ENCODE results near the gene ARCN1.

The ARCN1 gene

DNA sequence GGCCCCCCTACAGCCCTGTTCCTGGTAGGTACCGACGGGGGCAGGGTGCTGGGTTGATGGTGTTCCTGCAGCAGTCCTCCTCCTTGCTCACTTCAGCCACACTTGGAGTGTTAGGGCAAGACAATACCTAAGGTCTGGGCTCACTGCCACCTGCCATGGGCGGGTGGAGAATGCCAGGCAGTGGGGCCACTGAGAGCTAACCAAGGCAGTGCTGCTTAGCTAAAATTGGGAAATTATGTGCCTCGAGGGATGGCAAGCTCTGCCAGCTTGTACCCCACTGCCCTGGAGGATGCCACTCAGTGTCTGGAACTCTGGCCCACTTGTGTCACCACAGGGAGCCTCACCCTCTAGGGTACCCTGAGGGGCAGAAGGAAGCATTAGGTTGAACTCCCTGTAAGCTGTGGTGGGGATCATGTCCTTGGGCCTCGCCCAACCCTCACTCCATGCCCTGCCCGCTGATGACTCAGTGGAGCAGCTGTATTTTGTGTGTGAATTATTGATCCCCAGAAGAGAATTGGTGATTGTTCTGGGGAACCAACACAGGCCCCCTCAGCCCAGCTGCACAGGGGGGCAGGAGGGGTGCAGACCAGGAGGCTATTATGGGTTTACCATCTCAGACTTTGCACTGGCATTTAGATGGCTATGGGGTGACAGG is 53.0 kb downstream of the ARCN1 start:
- H3K27ac Mint-ChIP-seq: no peak overlapping the region
- peaks cover 44% of the 10 kb centered on the region for H3K4me1 Mint-ChIP-seq
- TF ChIP-seq CTCF (IDR thresholded peaks at IDR 0.05; ENCODE audit: unreplicated experiment in 3 of 3): no peak
- H3K27me3 Mint-ChIP-seq (ENCODE audit: low read depth): no peaks in the 10 kb centered on the region
- H3K36me3 Mint-ChIP-seq (ENCODE audit: low read depth): peaks cover 29% of the 10 kb centered on the region
- H3K9me3 Mint-ChIP-seq: no peaks in the 10 kb centered on the region
- H3K4me3 Mint-ChIP-seq: no peak overlapping the region

DNA sequence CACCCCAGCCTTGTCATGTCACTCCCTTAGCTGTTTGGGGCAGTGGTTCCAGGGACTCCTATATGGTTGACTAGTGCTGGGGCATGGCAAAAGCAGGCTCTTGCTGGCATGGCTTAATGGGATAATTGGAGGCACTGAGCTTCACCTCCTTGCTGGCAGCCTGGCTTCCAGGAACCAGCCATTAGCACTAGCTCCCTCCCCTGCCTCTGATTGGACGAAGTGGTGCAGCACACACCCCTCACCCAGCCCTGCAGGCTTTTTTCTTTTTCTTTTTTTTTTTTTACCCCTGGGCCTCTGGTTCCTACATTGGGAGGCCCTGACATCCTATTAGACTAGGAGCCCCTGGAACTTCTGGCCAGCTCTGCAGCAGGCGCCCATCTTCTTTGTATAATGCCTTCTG is 53.8 kb downstream of the ARCN1 start:
- peaks cover 36% of the 10 kb centered on the region for H3K36me3 Mint-ChIP-seq (ENCODE audit: low read depth)

DNA sequence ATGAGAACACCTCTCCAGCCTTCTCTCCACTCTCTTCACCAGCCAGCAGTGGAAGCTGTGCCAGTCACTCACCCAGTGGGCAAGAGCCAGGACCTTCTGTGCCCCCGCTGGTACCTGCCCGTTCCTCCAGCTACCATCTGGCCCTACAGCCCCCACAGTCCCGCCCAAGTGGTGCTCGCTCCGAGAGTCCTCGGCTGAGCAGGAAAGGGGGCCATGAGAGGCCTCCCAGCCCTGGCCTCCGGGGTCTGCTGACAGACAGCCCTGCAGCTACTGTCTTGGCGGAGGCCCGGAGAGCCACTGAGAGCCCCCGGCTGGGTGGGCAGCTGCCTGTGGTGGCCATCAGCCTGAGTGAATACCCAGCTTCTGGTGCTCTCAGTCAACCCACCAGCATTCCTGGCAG is 55.4 kb downstream of the ARCN1 start:
- TF ChIP-seq CTCF (IDR thresholded peaks at IDR 0.05; ENCODE audit: unreplicated experiment in 3 of 3): no peak
- Mint-ChIP-seq H3K27ac (no peak overlapping the region), H3K36me3 (ENCODE audit: low read depth) (peaks cover 48% of the 10 kb centered on the region), H3K27me3 (ENCODE audit: low read depth) (no peaks in the 10 kb centered on the region), H3K4me1 (peaks cover 37% of the 10 kb centered on the region), H3K9me3 (no peaks in the 10 kb centered on the region), H3K4me3 (no peak overlapping the region)

More for the DNA sequence above, 53.8 kb downstream of the ARCN1 start:
- Mint-ChIP-seq H3K27ac (no peak overlapping the region), H3K4me1 (peaks cover 46% of the 10 kb centered on the region), H3K9me3 (no peaks in the 10 kb centered on the region), H3K27me3 (ENCODE audit: low read depth) (no peaks in the 10 kb centered on the region), H3K4me3 (no peak overlapping the region)
- no peak for TF ChIP-seq CTCF (IDR thresholded peaks at IDR 0.05; ENCODE audit: unreplicated experiment in 3 of 3)

DNA sequence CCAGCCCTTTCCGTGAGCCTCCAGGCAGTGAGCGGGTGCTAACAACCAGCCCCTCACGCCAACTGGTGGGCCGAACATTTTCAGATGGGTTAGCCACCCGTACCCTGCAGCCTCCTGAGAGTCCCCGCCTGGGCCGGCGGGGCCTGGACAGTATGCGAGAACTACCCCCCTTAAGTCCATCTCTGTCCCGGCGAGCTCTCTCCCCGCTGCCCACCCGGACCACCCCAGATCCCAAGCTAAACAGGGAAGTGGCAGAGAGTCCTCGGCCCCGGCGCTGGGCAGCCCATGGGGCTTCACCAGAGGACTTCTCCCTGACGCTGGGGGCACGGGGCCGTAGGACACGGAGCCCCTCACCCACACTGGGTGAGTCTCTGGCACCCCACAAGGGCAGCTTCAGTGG is 55.8 kb downstream of the ARCN1 start:
- no peak overlapping the region for H3K4me3 Mint-ChIP-seq
- no peak for TF ChIP-seq CTCF (IDR thresholded peaks at IDR 0.05; ENCODE audit: unreplicated experiment in 3 of 3)
- peaks cover 36% of the 10 kb centered on the region for H3K4me1 Mint-ChIP-seq
- no peak overlapping the region for H3K27ac Mint-ChIP-seq
- peaks cover 53% of the 10 kb centered on the region for H3K36me3 Mint-ChIP-seq (ENCODE audit: low read depth)
- H3K27me3 Mint-ChIP-seq (ENCODE audit: low read depth): no peaks in the 10 kb centered on the region
- no peaks in the 10 kb centered on the region for H3K9me3 Mint-ChIP-seq

DNA sequence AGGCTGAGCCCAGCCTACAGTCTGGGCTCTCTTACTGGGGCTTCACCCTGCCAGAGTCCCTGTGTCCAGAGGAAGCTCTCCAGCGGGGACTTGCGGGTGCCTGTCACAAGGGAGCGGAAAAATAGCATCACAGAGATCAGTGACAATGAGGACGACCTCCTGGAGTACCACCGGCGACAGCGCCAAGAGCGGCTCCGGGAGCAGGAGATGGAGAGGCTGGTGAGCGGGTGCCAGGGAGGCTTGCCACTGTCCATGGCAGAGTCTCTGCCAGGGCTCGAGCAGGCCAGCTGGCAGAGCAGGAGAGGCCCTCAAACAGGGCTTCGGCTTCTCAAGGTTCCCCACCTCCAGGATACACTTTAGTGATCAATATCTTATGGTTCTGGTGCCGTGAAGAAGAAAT is 56.2 kb downstream of the ARCN1 start:
- TF ChIP-seq CTCF (IDR thresholded peaks at IDR 0.05; ENCODE audit: unreplicated experiment in 3 of 3): no peak
- H3K27ac Mint-ChIP-seq: no peak overlapping the region
- H3K36me3 Mint-ChIP-seq (ENCODE audit: low read depth): peaks cover 54% of the 10 kb centered on the region
- H3K27me3 Mint-ChIP-seq (ENCODE audit: low read depth): no peaks in the 10 kb centered on the region
- no peak overlapping the region for H3K4me3 Mint-ChIP-seq
- no peaks in the 10 kb centered on the region for H3K9me3 Mint-ChIP-seq
- peaks cover 36% of the 10 kb centered on the region for H3K4me1 Mint-ChIP-seq

GRCh38 chr11:118628861-118629549 is 56.8 kb downstream of the ARCN1 start:
- TF ChIP-seq CTCF (IDR thresholded peaks at IDR 0.05; ENCODE audit: unreplicated experiment in 3 of 3): no peak
- Mint-ChIP-seq H3K27ac (peak overlapping the region in 2 of 3 experiments; percentile 51 to 59), H3K9me3 (no peaks in the 10 kb centered on the region), H3K4me3 (peak overlapping the region in 2 of 3 experiments; percentile 19 to 77), H3K4me1 (peaks cover 37% of the 10 kb centered on the region), H3K36me3 (ENCODE audit: low read depth) (peaks cover 50% of the 10 kb centered on the region), H3K27me3 (ENCODE audit: low read depth) (no peaks in the 10 kb centered on the region)

Data from nephron (organoid).